Measurements from ENCODE around the gene NRARP.
"Not testable (repeated sequence)": the region's sequence is repeated elsewhere in the genome, so short reads cannot be mapped to it uniquely, and the experiment has no call there.

DNA sequence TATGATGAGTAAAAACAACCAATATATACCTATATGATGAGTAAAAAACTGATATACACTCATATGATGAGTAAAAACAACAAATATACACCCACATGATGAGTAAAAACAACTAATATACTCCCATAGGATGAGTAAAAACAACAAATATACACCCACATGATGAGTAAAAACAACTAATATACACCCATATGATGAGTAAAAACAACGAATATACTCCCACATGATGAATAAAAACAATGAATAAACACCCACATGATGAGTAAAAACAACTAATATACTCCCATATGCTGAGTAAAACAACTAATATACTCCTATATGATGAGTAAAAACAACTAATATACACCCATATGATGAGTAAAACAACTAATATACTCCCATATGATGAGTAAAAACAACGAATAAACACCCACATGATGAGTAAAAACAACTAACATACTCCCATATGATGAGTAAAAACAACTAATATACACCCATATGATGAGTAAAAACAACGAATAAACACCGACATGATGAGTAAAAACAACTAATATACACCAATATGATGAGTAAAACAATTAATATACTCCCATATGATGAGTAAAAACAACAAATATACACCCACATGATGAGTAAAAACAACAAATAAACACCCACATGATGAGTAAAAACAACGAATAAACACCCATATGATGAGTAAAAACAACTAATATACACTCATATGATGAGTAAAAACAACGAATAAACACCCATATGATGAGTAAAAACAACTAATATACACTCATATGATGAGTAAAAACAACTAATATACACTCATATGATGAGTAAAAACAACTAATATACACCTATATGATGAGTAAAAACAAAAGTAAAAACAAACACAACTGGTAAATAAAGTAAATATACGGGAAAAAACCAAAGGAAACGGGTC lies 25.8 kb upstream of the NRARP start:
- TF ChIP-seq, protein P1, sequence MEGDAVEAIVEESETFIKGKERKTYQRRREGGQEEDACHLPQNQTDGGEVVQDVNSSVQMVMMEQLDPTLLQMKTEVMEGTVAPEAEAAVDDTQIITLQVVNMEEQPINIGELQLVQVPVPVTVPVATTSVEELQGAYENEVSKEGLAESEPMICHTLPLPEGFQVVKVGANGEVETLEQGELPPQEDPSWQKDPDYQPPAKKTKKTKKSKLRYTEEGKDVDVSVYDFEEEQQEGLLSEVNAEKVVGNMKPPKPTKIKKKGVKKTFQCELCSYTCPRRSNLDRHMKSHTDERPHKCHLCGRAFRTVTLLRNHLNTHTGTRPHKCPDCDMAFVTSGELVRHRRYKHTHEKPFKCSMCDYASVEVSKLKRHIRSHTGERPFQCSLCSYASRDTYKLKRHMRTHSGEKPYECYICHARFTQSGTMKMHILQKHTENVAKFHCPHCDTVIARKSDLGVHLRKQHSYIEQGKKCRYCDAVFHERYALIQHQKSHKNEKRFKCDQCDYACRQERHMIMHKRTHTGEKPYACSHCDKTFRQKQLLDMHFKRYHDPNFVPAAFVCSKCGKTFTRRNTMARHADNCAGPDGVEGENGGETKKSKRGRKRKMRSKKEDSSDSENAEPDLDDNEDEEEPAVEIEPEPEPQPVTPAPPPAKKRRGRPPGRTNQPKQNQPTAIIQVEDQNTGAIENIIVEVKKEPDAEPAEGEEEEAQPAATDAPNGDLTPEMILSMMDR (IDR thresholded peaks at IDR 0.05), result not testable (repeated sequence)
- TF ChIP-seq EZH2, EZH2phosphoT487 (IDR thresholded peaks at IDR 0.05): not testable (repeated sequence)

Measured in neural progenitor cell (in vitro differentiated cells).